GM12878 (cell line): ENCODE measurements around the gene PMPCA. TPM values are rescaled to one million over a fixed set of nuclear protein-coding genes. Genes with fewer than 3 reads are reported as not detected.

Experiments
- BACH1 ChIP-seq: fragments of 450-650 bp; IDR thresholded peaks from 2 replicates; pipeline ENCODE4 v1.6.1; 2017; ENCODE audit warnings: mild to moderate bottlenecking, borderline replicate concordance
- BCL11A ChIP-seq: IDR thresholded peaks from 2 replicates; pipeline ENCODE4 v1.6.1; 2011; ENCODE audit warnings: low read depth, low read length
- CHD2 ChIP-seq: IDR thresholded peaks from 2 replicates; pipeline ENCODE4 v1.6.1; 2011; ENCODE audit warnings: low read depth, low read length, improper control_type of control experiment, borderline replicate concordance
- FOXM1 ChIP-seq: IDR thresholded peaks from 2 replicates; pipeline ENCODE4 v1.6.1; 2012; ENCODE audit warnings: low read depth, mild to moderate bottlenecking, inconsistent platforms, low read length, moderate library complexity
- IKZF2 ChIP-seq, 2 experiments: fragments of 450-650 bp; IDR thresholded peaks; 2 replicates each; pipeline ENCODE4 v1.6.1; 2017; ENCODE audit warnings: mild to moderate bottlenecking in 2 of 2, moderate library complexity in 2 of 2
- KDM1A ChIP-seq: fragments of 200-600 bp; sonication (generic); IDR thresholded peaks from 2 replicates; pipeline ENCODE4 v1.6.1; 2016; ENCODE audit warnings: borderline replicate concordance
- NFXL1 ChIP-seq: fragments of 450-650 bp; IDR thresholded peaks from 2 replicates; pipeline ENCODE4 v1.6.1; 2017; ENCODE audit warnings: antibody characterized with exemption, mild to moderate bottlenecking, borderline replicate concordance
- NR2C1 ChIP-seq: fragments of 450-650 bp; IDR thresholded peaks from 2 replicates; pipeline ENCODE4 v1.6.1; 2017; ENCODE audit warnings: antibody characterized with exemption, mild to moderate bottlenecking, moderate library complexity
- PML ChIP-seq: IDR thresholded peaks from 2 replicates; pipeline ENCODE4 v1.6.1; 2012; ENCODE audit warnings: low read length, inconsistent platforms
- RAD21 ChIP-seq: IDR thresholded peaks from 2 replicates; pipeline ENCODE4 v1.6.1; 2011; ENCODE audit warnings: mild to moderate bottlenecking, low read depth, low read length, moderate library complexity; ENCODE audit not compliant: insufficient read depth
- RELA ChIP-seq: fragments of 450-650 bp; IDR thresholded peaks from 2 replicates; pipeline ENCODE4 v1.8.0; 2014; ENCODE audit warnings: borderline replicate concordance; ENCODE audit not compliant: partially characterized antibody
- SMAD5 ChIP-seq: IDR thresholded peaks from 2 replicates; pipeline ENCODE4 v1.6.1; 2016; ENCODE audit warnings: antibody characterized with exemption, low read depth
- STAT1 ChIP-seq: fragments of 450-650 bp; conservative IDR thresholded peaks from 2 replicates; pipeline ENCODE4 v1.6.1; 2014; ENCODE audit warnings: antibody characterized with exemption, mild to moderate bottlenecking
- TCF12 ChIP-seq: IDR thresholded peaks from 2 replicates; pipeline ENCODE4 v1.6.1; 2011; ENCODE audit warnings: low read depth, mild to moderate bottlenecking, low read length
- ZNF207 ChIP-seq: fragments of 450-650 bp; IDR thresholded peaks from 2 replicates; pipeline ENCODE4 v1.6.1; 2014; ENCODE audit warnings: antibody characterized with exemption, mild to moderate bottlenecking, borderline replicate concordance
- ZZZ3 ChIP-seq: IDR thresholded peaks from 2 replicates; pipeline ENCODE4 v1.6.1; 2011; ENCODE audit warnings: low read depth; ENCODE audit not compliant: control insufficient read depth, insufficient read length
- polyA plus RNA-seq, 11 experiments: library from polyadenylated mRNA; depleted of rRNA in 4 of 11; unstranded in 6 of 11; stranded (reverse) in 5 of 11; fragments of >200 nt; fragmentation: Nextera tagmentation in 4 of 11; fragmentation: Illumina TruSeq in 1 of 11; extraction: Ambion mirVana in 4 of 11; extraction: Trizol in 1 of 11; gene quantifications; 1 replicate in 1 of 11; 2 replicates in 10 of 11; pipeline versions ENCODE4 v1.2.1 to v1.2.3, GENCODE V29; 2011 to 2016; ENCODE audit warnings: inconsistent platforms in 2 of 11, missing spikeins in 2 of 11, low read depth in 1 of 11
- total RNA-seq, 4 experiments: library from RNA; depleted of rRNA in 3 of 4; stranded (reverse); fragments of >200 nt in 3 of 4; fragmentation: Illumina TruSeq in 1 of 4; extraction: Trizol in 1 of 4; gene quantifications; 2 replicates each; pipeline versions ENCODE4 v1.2.1 to v1.2.3, GENCODE V29; 2013 to 2021
- TF ChIP-seq, protein P1 (sequence below): fragments of 450-650 bp; formaldehyde crosslinking; IDR thresholded peaks from 2 replicates; pipeline ENCODE4 v1.5.0; 2022; ENCODE audit warnings: mild to moderate bottlenecking, missing genetic modification characterization
- TF ChIP-seq, protein P2 (sequence below): IDR thresholded peaks from 2 replicates; pipeline ENCODE4 v1.6.1; 2011; ENCODE audit warnings: low read depth, low read length, improper control_type of control experiment, borderline replicate concordance
- TF ChIP-seq, protein P3 (sequence below): fragments of 450-650 bp; IDR thresholded peaks from 2 replicates; pipeline ENCODE4 v1.6.1; 2017; ENCODE audit warnings: mild to moderate bottlenecking, moderate library complexity
- TF ChIP-seq, protein P4 (sequence below): fragments of 450-650 bp; IDR thresholded peaks from 2 replicates; pipeline ENCODE4 v1.6.1; 2016; ENCODE audit warnings: mild to moderate bottlenecking

PMPCA gene
- total and polyA plus RNA-seq, 10 of the 15 experiments (the other 5 are each of a cell fraction or from before 2014, with no cell fraction given): 8.1 to 137 (median 75.7) TPM

DNA sequence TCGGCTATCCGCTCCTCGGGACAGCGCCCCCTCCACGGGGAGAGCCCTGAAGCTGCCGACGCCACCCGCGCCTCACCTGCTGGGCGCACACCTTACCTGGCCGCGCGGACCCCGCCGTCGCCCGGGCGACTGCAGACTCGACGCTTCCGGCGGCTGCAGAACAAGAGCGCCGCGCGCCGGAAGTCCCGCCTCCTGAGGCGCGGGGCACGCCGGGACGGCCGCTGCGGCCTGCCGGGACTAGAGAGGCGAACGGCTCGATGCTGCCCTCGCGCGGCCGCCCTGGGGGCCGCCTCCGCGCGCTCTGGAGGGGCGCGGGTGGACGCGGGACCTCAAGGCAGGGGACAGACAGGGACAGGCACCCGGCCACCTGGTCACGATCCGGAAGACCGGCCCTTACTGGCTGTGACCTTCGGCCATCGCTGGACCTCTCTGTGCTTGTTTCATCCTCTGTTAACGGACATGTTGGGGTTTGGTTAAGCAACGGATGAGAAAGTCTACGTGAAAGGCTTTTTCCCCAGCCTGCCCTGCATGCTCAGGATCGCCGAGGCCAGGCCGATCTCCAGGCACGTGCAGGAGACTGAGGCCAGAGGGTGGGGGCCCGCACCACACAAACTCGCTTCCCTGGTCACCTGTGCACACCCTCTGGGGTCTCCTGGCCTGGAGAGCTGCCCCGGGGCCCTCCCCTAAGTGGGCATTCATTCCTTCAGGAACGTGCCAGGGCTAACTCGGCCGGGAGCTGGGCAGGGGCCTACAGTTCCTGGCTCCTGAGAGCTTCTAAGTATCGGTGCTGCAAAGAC lies 10.2 kb upstream of the PMPCA start, which contains the start of gene SNAPC4 (continued):
- no peak for TF ChIP-seq IKZF2 (IDR thresholded peaks at IDR 0.05)
- TF ChIP-seq CHD2: 0 out of 2 replicates have a peak, but pooled peaks have one; percentile 46
- TF ChIP-seq, protein P1, sequence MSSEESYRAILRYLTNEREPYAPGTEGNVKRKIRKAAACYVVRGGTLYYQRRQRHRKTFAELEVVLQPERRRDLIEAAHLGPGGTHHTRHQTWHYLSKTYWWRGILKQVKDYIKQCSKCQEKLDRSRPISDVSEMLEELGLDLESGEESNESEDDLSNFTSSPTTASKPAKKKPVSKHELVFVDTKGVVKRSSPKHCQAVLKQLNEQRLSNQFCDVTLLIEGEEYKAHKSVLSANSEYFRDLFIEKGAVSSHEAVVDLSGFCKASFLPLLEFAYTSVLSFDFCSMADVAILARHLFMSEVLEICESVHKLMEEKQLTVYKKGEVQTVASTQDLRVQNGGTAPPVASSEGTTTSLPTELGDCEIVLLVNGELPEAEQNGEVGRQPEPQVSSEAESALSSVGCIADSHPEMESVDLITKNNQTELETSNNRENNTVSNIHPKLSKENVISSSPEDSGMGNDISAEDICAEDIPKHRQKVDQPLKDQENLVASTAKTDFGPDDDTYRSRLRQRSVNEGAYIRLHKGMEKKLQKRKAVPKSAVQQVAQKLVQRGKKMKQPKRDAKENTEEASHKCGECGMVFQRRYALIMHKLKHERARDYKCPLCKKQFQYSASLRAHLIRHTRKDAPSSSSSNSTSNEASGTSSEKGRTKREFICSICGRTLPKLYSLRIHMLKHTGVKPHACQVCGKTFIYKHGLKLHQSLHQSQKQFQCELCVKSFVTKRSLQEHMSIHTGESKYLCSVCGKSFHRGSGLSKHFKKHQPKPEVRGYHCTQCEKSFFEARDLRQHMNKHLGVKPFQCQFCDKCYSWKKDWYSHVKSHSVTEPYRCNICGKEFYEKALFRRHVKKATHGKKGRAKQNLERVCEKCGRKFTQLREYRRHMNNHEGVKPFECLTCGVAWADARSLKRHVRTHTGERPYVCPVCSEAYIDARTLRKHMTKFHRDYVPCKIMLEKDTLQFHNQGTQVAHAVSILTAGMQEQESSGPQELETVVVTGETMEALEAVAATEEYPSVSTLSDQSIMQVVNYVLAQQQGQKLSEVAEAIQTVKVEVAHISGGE (CRISPR knock-in tag): no peak
- TF ChIP-seq, protein P2, sequence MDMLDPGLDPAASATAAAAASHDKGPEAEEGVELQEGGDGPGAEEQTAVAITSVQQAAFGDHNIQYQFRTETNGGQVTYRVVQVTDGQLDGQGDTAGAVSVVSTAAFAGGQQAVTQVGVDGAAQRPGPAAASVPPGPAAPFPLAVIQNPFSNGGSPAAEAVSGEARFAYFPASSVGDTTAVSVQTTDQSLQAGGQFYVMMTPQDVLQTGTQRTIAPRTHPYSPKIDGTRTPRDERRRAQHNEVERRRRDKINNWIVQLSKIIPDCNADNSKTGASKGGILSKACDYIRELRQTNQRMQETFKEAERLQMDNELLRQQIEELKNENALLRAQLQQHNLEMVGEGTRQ: no peak
- TF ChIP-seq TCF12: no peak
- no peak for TF ChIP-seq KDM1A
- peak; percentile 76 for TF ChIP-seq STAT1
- no peak; the same call in none of the 2 replicates for TF ChIP-seq BACH1
- TF ChIP-seq ZZZ3: no peak
- no peak for TF ChIP-seq BCL11A
- TF ChIP-seq RELA: peak; percentile 52
- TF ChIP-seq, protein P3, sequence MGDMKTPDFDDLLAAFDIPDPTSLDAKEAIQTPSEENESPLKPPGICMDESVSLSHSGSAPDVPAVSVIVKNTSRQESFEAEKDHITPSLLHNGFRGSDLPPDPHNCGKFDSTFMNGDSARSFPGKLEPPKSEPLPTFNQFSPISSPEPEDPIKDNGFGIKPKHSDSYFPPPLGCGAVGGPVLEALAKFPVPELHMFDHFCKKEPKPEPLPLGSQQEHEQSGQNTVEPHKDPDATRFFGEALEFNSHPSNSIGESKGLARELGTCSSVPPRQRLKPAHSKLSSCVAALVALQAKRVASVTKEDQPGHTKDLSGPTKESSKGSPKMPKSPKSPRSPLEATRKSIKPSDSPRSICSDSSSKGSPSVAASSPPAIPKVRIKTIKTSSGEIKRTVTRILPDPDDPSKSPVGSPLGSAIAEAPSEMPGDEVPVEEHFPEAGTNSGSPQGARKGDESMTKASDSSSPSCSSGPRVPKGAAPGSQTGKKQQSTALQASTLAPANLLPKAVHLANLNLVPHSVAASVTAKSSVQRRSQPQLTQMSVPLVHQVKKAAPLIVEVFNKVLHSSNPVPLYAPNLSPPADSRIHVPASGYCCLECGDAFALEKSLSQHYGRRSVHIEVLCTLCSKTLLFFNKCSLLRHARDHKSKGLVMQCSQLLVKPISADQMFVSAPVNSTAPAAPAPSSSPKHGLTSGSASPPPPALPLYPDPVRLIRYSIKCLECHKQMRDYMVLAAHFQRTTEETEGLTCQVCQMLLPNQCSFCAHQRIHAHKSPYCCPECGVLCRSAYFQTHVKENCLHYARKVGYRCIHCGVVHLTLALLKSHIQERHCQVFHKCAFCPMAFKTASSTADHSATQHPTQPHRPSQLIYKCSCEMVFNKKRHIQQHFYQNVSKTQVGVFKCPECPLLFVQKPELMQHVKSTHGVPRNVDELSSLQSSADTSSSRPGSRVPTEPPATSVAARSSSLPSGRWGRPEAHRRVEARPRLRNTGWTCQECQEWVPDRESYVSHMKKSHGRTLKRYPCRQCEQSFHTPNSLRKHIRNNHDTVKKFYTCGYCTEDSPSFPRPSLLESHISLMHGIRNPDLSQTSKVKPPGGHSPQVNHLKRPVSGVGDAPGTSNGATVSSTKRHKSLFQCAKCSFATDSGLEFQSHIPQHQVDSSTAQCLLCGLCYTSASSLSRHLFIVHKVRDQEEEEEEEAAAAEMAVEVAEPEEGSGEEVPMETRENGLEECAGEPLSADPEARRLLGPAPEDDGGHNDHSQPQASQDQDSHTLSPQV: peak; percentile 87
- peak; percentile 77; the same call in 1 of the 2 replicates for TF ChIP-seq ZNF207
- no peak for TF ChIP-seq FOXM1
- TF ChIP-seq PML: no peak
- TF ChIP-seq NR2C1: 0 out of 2 replicates have a peak, but pooled peaks have one; percentile 43
- peak; percentile 15 for TF ChIP-seq SMAD5
- TF ChIP-seq, protein P4, sequence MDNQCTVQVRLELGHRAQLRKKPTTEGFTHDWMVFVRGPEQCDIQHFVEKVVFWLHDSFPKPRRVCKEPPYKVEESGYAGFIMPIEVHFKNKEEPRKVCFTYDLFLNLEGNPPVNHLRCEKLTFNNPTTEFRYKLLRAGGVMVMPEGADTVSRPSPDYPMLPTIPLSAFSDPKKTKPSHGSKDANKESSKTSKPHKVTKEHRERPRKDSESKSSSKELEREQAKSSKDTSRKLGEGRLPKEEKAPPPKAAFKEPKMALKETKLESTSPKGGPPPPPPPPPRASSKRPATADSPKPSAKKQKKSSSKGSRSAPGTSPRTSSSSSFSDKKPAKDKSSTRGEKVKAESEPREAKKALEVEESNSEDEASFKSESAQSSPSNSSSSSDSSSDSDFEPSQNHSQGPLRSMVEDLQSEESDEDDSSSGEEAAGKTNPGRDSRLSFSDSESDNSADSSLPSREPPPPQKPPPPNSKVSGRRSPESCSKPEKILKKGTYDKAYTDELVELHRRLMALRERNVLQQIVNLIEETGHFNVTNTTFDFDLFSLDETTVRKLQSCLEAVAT: 0 out of 2 replicates have a peak, but pooled peaks have one; percentile 43
- TF ChIP-seq NFXL1: 0 out of 2 replicates have a peak, but pooled peaks have one; percentile 16
- peak; percentile 62 for TF ChIP-seq RAD21
